IMR-90 (cell line): ENCODE measurements around the gene VSIR. TPM values are rescaled to one million over a fixed set of nuclear protein-coding genes. Genes with fewer than 3 reads are reported as not detected.

Experiments
- ATAC-seq: fragments of 200-7000 bp; cut with Tn5 transposase; 2 replicates; pipeline ENCODE4 v1.9.1; 2020; ENCODE audit warnings: low read depth, mild to moderate bottlenecking, moderate library complexity
- BruUV-seq: library from RNA; stranded (reverse); fragments of 400-500 nt; replicated peaks from 2 replicates; lab custom pipeline; 2021; lab: Mats Ljungman, UMichigan
- CTCF ChIA-PET: fragments of 300-600 bp; formaldehyde crosslinking; extraction: SDS; loops from one replicate; lab custom pipeline; 2021; ENCODE audit warnings: antibody characterized with exemption; lab: Yijun Ruan, JAX
- POLR2A ChIA-PET: fragments of 300-600 bp; sonication (Branson Sonifier 250); formaldehyde crosslinking; loops from one replicate; lab custom pipeline; 2022; ENCODE audit warnings: antibody characterized with exemption; ENCODE audit not compliant: unreplicated experiment; lab: Charles Lee
- DNase-seq: peaks from one replicate; pipeline ENCODE4 v3.0.0; 2013
- H2AFZ ChIP-seq: replicated peaks from 2 replicates; pipeline ENCODE3; 2013; ENCODE audit warnings: low read length, mild to moderate bottlenecking; ENCODE audit not compliant: poor library complexity
- H2AK5ac ChIP-seq: 2 replicates; pipeline ENCODE4 v1.6.1; 2013; ENCODE audit warnings: low read depth, low read length, inconsistent platforms
- H2AK9ac ChIP-seq: replicated peaks from 2 replicates; pipeline ENCODE3; 2013; ENCODE audit warnings: mild to moderate bottlenecking, low read depth, low read length, moderate library complexity; ENCODE audit not compliant: poor library complexity
- H2BK120ac ChIP-seq: 2 replicates; pipeline ENCODE4 v1.6.1; 2013; ENCODE audit warnings: low read depth, low read length, inconsistent platforms
- H2BK15ac ChIP-seq: 3 replicates; pipeline ENCODE4 v1.6.1; 2013; ENCODE audit warnings: low read depth, low read length, inconsistent platforms
- H2BK20ac ChIP-seq: 2 replicates; pipeline ENCODE4 v1.6.1; 2013; ENCODE audit warnings: low read depth, mild to moderate bottlenecking, inconsistent platforms, low read length, moderate library complexity
- H2BK5ac ChIP-seq: 2 replicates; pipeline ENCODE4 v1.6.1; 2013; ENCODE audit warnings: mild to moderate bottlenecking, low read depth, low read length, inconsistent platforms; ENCODE audit not compliant: poor library complexity, severe bottlenecking
- H3K14ac ChIP-seq: replicated peaks from 2 replicates; pipeline ENCODE4 v1.6.1; 2013; ENCODE audit warnings: low read depth, low read length, inconsistent platforms
- H3K18ac ChIP-seq: 2 replicates; pipeline ENCODE4 v1.6.1; 2013; ENCODE audit warnings: low read depth, low read length, control low read depth
- H3K23ac ChIP-seq: 2 replicates; pipeline ENCODE4 v1.6.1; 2013; ENCODE audit warnings: low read depth, low read length, inconsistent platforms
- H3K27ac ChIP-seq: 2 replicates; pipeline ENCODE4 v1.5.1; 2013; ENCODE audit warnings: mild to moderate bottlenecking, control low read depth, low read length; ENCODE audit not compliant: insufficient read depth
- H3K27me3 ChIP-seq: 2 replicates; pipeline ENCODE4 v1.6.1; 2013; ENCODE audit warnings: low read length; ENCODE audit not compliant: control insufficient read depth, insufficient read depth
- H3K36me3 ChIP-seq: 2 replicates; pipeline ENCODE4 v1.6.1; 2013; ENCODE audit warnings: low read length, mixed read lengths; ENCODE audit not compliant: control insufficient read depth, insufficient read depth
- H3K4ac ChIP-seq: 2 replicates; pipeline ENCODE4 v1.6.1; 2013; ENCODE audit warnings: low read depth, low read length, inconsistent platforms
- H3K4me1 ChIP-seq: 2 replicates; pipeline ENCODE4 v1.6.1; 2013; ENCODE audit warnings: low read length, mixed read lengths; ENCODE audit not compliant: control insufficient read depth, insufficient read depth
- H3K4me2 ChIP-seq: 2 replicates; pipeline ENCODE4 v1.6.1; 2013; ENCODE audit warnings: low read depth, mild to moderate bottlenecking, control low read depth, low read length, moderate library complexity
- H3K4me3 ChIP-seq: 2 replicates; pipeline ENCODE4 v1.5.1; 2013; ENCODE audit warnings: low read depth, mild to moderate bottlenecking, control low read depth, low read length, moderate library complexity; ENCODE audit not compliant: insufficient read depth
- H3K56ac ChIP-seq: 2 replicates; pipeline ENCODE4 v1.6.1; 2013; ENCODE audit warnings: low read length, inconsistent platforms; ENCODE audit not compliant: insufficient read depth; ENCODE audit errors: extremely low read depth
- H3K79me1 ChIP-seq, 2 experiments: 2 replicates each; pipeline ENCODE4 v1.6.1; 2013; ENCODE audit warnings: low read length in 2 of 2, inconsistent platforms in 1 of 2, low read depth in 1 of 2
- H3K9ac ChIP-seq: 2 replicates; pipeline ENCODE4 v1.6.1; 2013; ENCODE audit warnings: low read depth, low read length, control low read depth
- H3K9me1 ChIP-seq: 2 replicates; pipeline ENCODE4 v1.6.1; 2013; ENCODE audit warnings: low read length, inconsistent platforms; ENCODE audit not compliant: insufficient read depth
- H3K9me3 ChIP-seq: 2 replicates; pipeline ENCODE4 v1.6.1; 2013; ENCODE audit warnings: low read length; ENCODE audit not compliant: control insufficient read depth, insufficient read depth
- H4K20me1 ChIP-seq: 2 replicates; pipeline ENCODE4 v1.6.1; 2013; ENCODE audit warnings: low read length, inconsistent platforms; ENCODE audit not compliant: insufficient read depth
- H4K5ac ChIP-seq: 2 replicates; pipeline ENCODE4 v1.6.1; 2013; ENCODE audit warnings: mild to moderate bottlenecking, low read depth, low read length, control low read depth
- H4K8ac ChIP-seq, 2 experiments: 2 replicates each; pipeline ENCODE4 v1.6.1; 2013; ENCODE audit warnings: low read depth in 2 of 2, low read length in 2 of 2, control low read depth in 1 of 2, inconsistent platforms in 1 of 2
- H4K91ac ChIP-seq: 2 replicates; pipeline ENCODE4 v1.6.1; 2013; ENCODE audit warnings: low read depth, low read length, inconsistent platforms; ENCODE audit not compliant: insufficient read depth
- MAFK ChIP-seq: IDR thresholded peaks from 2 replicates; pipeline ENCODE4 v1.6.1; 2012; ENCODE audit warnings: low read depth, low read length, improper control_type of control experiment
- WGBS, 2 experiments: methylation state at CpG; one replicate each; pipeline versions ENCODE4 v1.1.5 to v1.1.7; 2013; ENCODE audit warnings: missing lambda C conversion rate in 2 of 2; ENCODE audit not compliant: insufficient read length in 1 of 2; ENCODE audit errors: extremely low coverage in 2 of 2; 5-methylcytosine and 5-hydroxymethylcytosine counted together
- dilution Hi-C: fragments of 300-500 bp; cut with HindIII; formaldehyde crosslinking; loops from one replicate; pipeline ENCODE4 v1.14.3; 2018; ENCODE audit warnings: low sequenced_read_pairs; ENCODE audit not compliant: unreplicated experiment
- in situ Hi-C: fragments of 300-500 bp; cut with MboI; formaldehyde crosslinking; loops from 3 replicates; pipeline ENCODE4 v1.14.3; 2019; ENCODE audit warnings: low sequenced_read_pairs, inconsistent platforms, mixed read lengths
- intact Hi-C: fragments of 100-400 bp; cut with micrococcal nuclease; formaldehyde crosslinking; loops from 2 replicates; pipeline ENCODE4 v1.10.0; 2022
- polyA plus RNA-seq, 3 experiments: library from polyadenylated mRNA; depleted of rRNA; stranded (reverse); fragments of >200 nt; gene quantifications; 2 replicates each; pipeline ENCODE4 v1.2.3, GENCODE V29; 2012; ENCODE audit warnings: low replicate concordance in 1 of 3
- total RNA-seq: library from RNA; depleted of rRNA; stranded (reverse); fragments of >200 nt; gene quantifications from 2 replicates; pipeline ENCODE4 v1.2.3, GENCODE V29; 2012
- TF ChIP-seq, protein P1 (sequence below): fragments of 150-350 bp; IDR thresholded peaks from 2 replicates; pipeline ENCODE4 v1.6.1; 2016; ENCODE audit warnings: low read depth, mild to moderate bottlenecking, low read length, moderate library complexity, borderline replicate concordance

Gene VSIR
- total and polyA plus RNA-seq, 2 of the 4 experiments (the other 2 are of a cell fraction), result 5.0 to 23.8 TPM

DNA sequence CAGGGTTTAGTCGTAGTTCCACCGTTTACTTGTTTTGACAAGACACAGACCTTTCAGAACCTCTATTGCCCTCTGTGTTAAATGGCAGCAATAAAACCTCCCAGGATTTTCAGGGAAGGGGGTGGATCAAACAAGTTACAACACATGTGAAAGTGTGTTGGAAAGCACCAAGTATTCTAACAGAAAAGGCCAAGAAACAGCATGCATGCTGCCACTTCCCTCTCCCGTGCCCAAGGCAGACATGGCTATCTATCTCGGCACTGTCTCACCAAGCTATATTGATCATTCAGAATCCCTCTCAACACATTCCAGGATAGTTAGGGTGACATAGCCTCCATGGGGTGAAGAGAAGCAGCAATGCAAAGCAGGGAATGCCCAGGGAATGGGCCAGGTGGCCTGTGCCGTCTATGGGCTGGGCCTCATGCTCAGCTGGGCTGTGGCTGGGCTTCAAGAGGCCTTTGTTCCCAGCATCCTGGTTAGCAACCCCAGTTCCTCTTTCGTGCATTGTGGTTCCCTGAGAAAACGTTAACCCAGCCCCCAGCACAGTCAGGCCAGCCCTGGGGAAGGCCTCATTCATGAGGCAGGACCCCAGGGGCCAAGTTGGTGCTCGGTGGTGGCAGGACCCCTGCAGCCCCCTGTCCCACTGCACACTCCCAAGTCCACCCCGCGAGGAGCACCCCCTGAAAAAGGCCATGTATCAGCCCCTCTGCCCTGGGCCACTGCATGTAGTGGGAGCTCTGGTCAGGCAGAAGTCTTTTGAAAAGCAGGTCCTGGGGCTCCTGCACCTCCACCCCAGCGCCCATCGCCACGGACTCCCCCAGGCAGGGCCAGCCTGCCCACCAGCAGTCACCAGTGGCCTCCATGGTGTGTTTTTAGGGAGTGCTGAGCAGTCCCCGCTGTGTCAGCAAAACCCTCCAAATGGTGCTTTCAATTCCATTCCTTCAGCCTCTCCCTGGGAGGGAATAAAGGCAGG, 25.5 kb downstream of the VSIR start:
- Histone ChIP-seq H3K18ac (no peak overlapping the region), H4K5ac (no peak overlapping the region), H3K27me3 (peaks cover 7% of the 10 kb centered on the region), H3K4me3 (no peak overlapping the region), H4K91ac (no peak overlapping the region), H4K20me1 (no peaks in the 10 kb centered on the region; the same call in 1 of the 2 replicates), H3K9ac (no peak overlapping the region), H3K9me3 (no peaks in the 10 kb centered on the region; the same call in 1 of the 2 replicates), H4K8ac (no peak overlapping the region), H3K27ac (no peak overlapping the region), H3K4ac (no peak overlapping the region), H2BK5ac (no peak overlapping the region), H3K9me1 (0 out of 2 replicates have a peak, but pooled peaks cover 5% of the 10 kb centered on the region), H2BK15ac (no peak overlapping the region), H2BK20ac (no peak overlapping the region), H3K56ac (no peak overlapping the region), H2AK9ac (no peak overlapping the region), H3K4me2 (no peak overlapping the region), H3K23ac (no peak overlapping the region), H2AFZ (no peak overlapping the region), H2BK120ac (no peak overlapping the region), H3K14ac (no peak overlapping the region), H3K36me3 (peaks cover 7% of the 10 kb centered on the region; the same call in 1 of the 2 replicates), H3K4me1 (peaks cover under 1% of the 10 kb centered on the region; the same call in 1 of the 2 replicates), H2AK5ac (no peak overlapping the region), H3K79me1 (no peaks in the 10 kb centered on the region)
- dilution Hi-C loops (no loop called here), intact Hi-C loops (no loop called here), in situ Hi-C loops (no loop called here)
- POLR2A ChIA-PET, result no interaction called here
- ATAC-seq (no peak), DNase-seq (no peak)
- TF ChIP-seq, protein P1, sequence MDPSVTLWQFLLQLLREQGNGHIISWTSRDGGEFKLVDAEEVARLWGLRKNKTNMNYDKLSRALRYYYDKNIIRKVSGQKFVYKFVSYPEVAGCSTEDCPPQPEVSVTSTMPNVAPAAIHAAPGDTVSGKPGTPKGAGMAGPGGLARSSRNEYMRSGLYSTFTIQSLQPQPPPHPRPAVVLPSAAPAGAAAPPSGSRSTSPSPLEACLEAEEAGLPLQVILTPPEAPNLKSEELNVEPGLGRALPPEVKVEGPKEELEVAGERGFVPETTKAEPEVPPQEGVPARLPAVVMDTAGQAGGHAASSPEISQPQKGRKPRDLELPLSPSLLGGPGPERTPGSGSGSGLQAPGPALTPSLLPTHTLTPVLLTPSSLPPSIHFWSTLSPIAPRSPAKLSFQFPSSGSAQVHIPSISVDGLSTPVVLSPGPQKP, result no peak
- peak; percentile 47 for TF ChIP-seq MAFK
- 71% methylated on average over 4 of the region's 14 CpGs; no CpG with 5 or more reads in 1 of the 2 experiments for WGBS, 2 experiments
- BruUV-seq, result no TSS peak
- CTCF ChIA-PET, result no interaction called here
